ENCODE measurements around the gene EXOC1. TPM values are rescaled to one million over a fixed set of nuclear protein-coding genes. Genes with fewer than 3 reads are reported as not detected.

EXOC1 gene
- total and polyA plus RNA-seq, 2 of the 4 experiments (the other 2 are of a cell fraction), result 19.9 to 49.5 TPM

DNA sequence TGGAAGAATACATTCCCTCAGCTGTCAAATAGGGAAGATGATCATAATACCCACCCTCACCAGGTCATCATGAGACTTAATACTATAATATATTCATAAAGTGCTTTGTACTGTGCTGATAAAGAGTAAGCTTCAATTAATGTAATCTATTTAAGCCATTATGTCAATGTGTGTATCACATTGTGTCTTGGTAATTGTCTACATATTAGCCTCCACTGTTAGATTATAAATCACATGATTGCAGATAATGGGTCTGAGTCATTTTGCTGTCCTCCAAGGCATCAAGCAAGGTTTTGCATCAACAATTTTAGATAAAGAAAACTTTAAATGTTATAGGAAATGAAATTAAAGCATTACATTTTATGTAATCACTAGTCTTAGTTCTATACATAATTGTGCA is 50.1 kb downstream of the EXOC1 start:
- H2BK15ac ChIP-seq (ENCODE audit: low read depth, low read length), result no peak overlapping the region
- H2BK120ac ChIP-seq (ENCODE audit: low read depth, low read length), result no peak overlapping the region
- H3K9me3 ChIP-seq (ENCODE audit: control insufficient read depth, insufficient read depth, low read length), result no peaks in the 10 kb centered on the region
- no TSS peak for BruUV-seq (replicated peaks)
- H3K9me1 ChIP-seq (ENCODE audit: insufficient read depth, low read length), result no peaks in the 10 kb centered on the region
- in situ Hi-C loops (cut with MboI; ENCODE audit: low sequenced_read_pairs), result no loop called here
- dilution Hi-C loops (cut with HindIII; ENCODE audit: low sequenced_read_pairs, unreplicated experiment), result no loop called here
- POLR2A ChIA-PET (ENCODE audit: unreplicated experiment), result no interaction called here
- no peak overlapping the region for H3K4ac ChIP-seq (ENCODE audit: low read depth, low read length)
- no peak overlapping the region for H2AK9ac ChIP-seq (replicated peaks; ENCODE audit: low read depth, low read length, poor library complexity)
- intact Hi-C loops (cut with micrococcal nuclease), result no loop called here
- no peak overlapping the region for H3K18ac ChIP-seq (ENCODE audit: low read depth, low read length)
- H3K4me1 ChIP-seq (ENCODE audit: control insufficient read depth, insufficient read depth, low read length), result no peaks in the 10 kb centered on the region
- no peak for TF ChIP-seq CEBPB (IDR thresholded peaks at IDR 0.05; ENCODE audit: low read depth, low read length)
- TF ChIP-seq, protein P1, sequence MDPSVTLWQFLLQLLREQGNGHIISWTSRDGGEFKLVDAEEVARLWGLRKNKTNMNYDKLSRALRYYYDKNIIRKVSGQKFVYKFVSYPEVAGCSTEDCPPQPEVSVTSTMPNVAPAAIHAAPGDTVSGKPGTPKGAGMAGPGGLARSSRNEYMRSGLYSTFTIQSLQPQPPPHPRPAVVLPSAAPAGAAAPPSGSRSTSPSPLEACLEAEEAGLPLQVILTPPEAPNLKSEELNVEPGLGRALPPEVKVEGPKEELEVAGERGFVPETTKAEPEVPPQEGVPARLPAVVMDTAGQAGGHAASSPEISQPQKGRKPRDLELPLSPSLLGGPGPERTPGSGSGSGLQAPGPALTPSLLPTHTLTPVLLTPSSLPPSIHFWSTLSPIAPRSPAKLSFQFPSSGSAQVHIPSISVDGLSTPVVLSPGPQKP (IDR thresholded peaks at IDR 0.05; ENCODE audit: borderline replicate concordance, low read depth, low read length), result no peak
- TF ChIP-seq, protein P2, sequence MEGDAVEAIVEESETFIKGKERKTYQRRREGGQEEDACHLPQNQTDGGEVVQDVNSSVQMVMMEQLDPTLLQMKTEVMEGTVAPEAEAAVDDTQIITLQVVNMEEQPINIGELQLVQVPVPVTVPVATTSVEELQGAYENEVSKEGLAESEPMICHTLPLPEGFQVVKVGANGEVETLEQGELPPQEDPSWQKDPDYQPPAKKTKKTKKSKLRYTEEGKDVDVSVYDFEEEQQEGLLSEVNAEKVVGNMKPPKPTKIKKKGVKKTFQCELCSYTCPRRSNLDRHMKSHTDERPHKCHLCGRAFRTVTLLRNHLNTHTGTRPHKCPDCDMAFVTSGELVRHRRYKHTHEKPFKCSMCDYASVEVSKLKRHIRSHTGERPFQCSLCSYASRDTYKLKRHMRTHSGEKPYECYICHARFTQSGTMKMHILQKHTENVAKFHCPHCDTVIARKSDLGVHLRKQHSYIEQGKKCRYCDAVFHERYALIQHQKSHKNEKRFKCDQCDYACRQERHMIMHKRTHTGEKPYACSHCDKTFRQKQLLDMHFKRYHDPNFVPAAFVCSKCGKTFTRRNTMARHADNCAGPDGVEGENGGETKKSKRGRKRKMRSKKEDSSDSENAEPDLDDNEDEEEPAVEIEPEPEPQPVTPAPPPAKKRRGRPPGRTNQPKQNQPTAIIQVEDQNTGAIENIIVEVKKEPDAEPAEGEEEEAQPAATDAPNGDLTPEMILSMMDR (conservative IDR thresholded peaks at IDR 0.05; ENCODE audit: low read depth, low read length), result no peak
- no peak for TF ChIP-seq POLR2A (IDR thresholded peaks at IDR 0.05; ENCODE audit: low read depth, low read length)
- TF ChIP-seq RAD21 (IDR thresholded peaks at IDR 0.05; ENCODE audit: low read length), result no peak
- no peak for TF ChIP-seq MAZ (IDR thresholded peaks at IDR 0.05; ENCODE audit: borderline replicate concordance, low read depth, low read length)
- TF ChIP-seq FOS (IDR thresholded peaks at IDR 0.05; ENCODE audit: low read depth, low read length), result no peak
- DNase-seq (no peak), ATAC-seq (ENCODE audit: low read depth) (no peak)
- no peak overlapping the region for H4K91ac ChIP-seq (ENCODE audit: insufficient read depth, low read depth, low read length)
- no peak overlapping the region for H3K4me3 ChIP-seq (ENCODE audit: insufficient read depth, low read depth, low read length)
- no peak overlapping the region for H3K4me2 ChIP-seq (ENCODE audit: low read depth, low read length)
- H3K27ac ChIP-seq (ENCODE audit: insufficient read depth, low read length), result no peak overlapping the region
- H3K79me1 ChIP-seq (ENCODE audit: low read depth in 1 of 2, low read length in 2 of 2), result no peaks in the 10 kb centered on the region
- no peak overlapping the region for H2BK20ac ChIP-seq (ENCODE audit: low read depth, low read length)
- no peaks in the 10 kb centered on the region for H4K20me1 ChIP-seq (ENCODE audit: insufficient read depth, low read length)
- CTCF ChIA-PET, result interaction anchor here (1.3 kb wide), 1 partner anchor 45 kb away, joined by 3 read pairs; the partner anchor contains the start of gene CEP135
- no peak overlapping the region for H2BK5ac ChIP-seq (ENCODE audit: low read depth, low read length, poor library complexity, severe bottlenecking)
- H3K36me3 ChIP-seq (ENCODE audit: control insufficient read depth, insufficient read depth, low read length), result peaks cover 14% of the 10 kb centered on the region
- no peak overlapping the region for H2AFZ ChIP-seq (replicated peaks; ENCODE audit: low read length, poor library complexity)
- no peak overlapping the region for H3K23ac ChIP-seq (ENCODE audit: low read depth, low read length)
- no peak overlapping the region for H3K56ac ChIP-seq (ENCODE audit: extremely low read depth, insufficient read depth, low read length)
- no peak overlapping the region for H4K5ac ChIP-seq (ENCODE audit: low read depth, low read length)
- no peak overlapping the region for H2AK5ac ChIP-seq (ENCODE audit: low read depth, low read length)
- H3K9ac ChIP-seq (ENCODE audit: low read depth, low read length), result no peak overlapping the region
- no peaks in the 10 kb centered on the region for H3K27me3 ChIP-seq (ENCODE audit: control insufficient read depth, insufficient read depth, low read length)
- no peak overlapping the region for H4K8ac ChIP-seq (ENCODE audit: low read depth in 2 of 2, low read length in 2 of 2)
- H3K14ac ChIP-seq (replicated peaks; ENCODE audit: low read depth, low read length), result no peak overlapping the region
